GM18907 (cell line): ENCODE results near the gene FAM221A.
"Not testable (repeated sequence)": the region's sequence is repeated elsewhere in the genome, so short reads cannot be mapped to it uniquely, and the experiment has no call there.

Experiments used
- ATAC-seq: cut with Tn5 transposase; IDR thresholded peaks from one replicate; pipeline ENCODE4 v1.9.1; 2021; ENCODE audit warnings: mild to moderate bottlenecking, moderate library complexity; ENCODE audit not compliant: unreplicated experiment

The FAM221A gene, protein sequence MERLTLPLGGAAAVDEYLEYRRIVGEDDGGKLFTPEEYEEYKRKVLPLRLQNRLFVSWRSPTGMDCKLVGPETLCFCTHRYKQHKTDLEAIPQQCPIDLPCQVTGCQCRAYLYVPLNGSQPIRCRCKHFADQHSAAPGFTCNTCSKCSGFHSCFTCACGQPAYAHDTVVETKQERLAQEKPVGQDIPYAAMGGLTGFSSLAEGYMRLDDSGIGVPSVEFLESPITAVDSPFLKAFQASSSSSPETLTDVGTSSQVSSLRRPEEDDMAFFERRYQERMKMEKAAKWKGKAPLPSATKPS

DNA sequence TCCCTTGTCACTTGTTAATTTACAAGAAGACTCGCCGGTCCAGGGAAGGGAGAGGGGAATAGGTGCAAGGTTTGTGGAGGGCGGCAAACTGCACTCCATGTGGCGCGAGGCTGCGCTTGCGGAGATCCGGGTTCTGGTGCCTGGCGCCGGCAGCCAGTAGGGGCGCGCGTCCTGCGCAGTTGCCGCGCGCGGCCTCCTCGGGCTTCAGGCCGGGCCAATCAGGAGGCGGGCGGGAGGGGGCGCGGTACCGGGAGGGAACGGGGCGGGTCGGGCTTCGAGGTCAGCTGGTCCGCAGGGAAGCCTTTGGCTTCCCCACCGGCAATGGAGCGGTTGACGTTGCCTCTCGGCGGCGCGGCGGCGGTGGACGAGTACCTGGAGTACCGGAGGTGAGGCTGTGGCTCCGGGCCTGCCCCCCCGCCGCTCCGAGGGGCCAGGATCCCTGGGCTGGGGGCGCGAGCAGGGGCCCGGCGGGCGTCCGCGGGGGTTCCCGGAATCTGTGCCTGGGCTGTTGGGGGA, at the start of gene FAM221A:
FAM221A (plus strand) TSS at position 302 of the 516 bp plus-strand sequence; CDS start at position 322, 20 bp downstream.
- ATAC-seq: peak; percentile 94

DNA sequence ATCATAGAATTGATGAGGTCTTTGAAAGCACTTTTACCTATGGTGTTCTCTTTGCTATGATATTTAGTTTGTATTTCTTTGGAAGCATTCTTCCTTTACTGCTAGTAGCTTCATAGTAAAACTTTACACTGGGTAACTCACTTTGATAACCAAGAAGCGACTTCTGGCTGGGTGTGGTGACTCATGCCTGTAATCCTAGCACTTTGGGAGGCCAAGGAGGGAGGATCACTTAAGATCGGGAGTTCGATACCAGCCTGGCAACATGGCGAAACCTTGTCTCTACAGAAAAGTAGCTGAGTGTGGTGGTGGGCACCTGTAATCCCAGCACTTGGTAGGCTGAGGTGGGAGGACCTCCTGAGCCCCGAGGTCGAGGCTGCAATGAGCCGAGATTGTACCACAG, 46.6 kb upstream of the FAM221A start:
- no peak for ATAC-seq

DNA sequence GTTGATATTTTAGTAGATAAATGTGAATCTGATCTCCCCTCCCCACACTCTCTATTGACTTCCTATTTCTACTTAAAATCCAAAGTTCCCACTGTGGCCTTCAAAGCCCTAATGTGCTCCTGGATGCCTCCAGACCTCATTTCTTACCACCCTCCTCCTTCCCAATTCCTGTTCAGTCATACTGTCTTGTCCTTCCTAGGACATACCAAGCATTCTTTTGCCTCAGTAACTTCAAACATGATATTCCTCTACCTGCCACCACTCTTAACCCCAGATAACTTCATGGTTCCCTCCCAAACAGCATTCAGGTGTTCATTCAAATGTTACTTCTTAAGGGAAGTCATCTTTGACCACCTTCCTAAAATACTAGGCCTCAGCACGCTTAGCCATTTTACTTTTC, 34.2 kb upstream of the FAM221A start:
- ATAC-seq: no peak

- ATAC-seq: no peak
Measured at GRCh38 chr7:23653942-23654341, 26.1 kb upstream of the FAM221A start.

- ATAC-seq: no peak
Measured at GRCh38 chr7:23654508-23654907, 25.5 kb upstream of the FAM221A start.

- no peak for ATAC-seq
Measured at GRCh38 chr7:23655433-23655832, 24.6 kb upstream of the FAM221A start.

DNA sequence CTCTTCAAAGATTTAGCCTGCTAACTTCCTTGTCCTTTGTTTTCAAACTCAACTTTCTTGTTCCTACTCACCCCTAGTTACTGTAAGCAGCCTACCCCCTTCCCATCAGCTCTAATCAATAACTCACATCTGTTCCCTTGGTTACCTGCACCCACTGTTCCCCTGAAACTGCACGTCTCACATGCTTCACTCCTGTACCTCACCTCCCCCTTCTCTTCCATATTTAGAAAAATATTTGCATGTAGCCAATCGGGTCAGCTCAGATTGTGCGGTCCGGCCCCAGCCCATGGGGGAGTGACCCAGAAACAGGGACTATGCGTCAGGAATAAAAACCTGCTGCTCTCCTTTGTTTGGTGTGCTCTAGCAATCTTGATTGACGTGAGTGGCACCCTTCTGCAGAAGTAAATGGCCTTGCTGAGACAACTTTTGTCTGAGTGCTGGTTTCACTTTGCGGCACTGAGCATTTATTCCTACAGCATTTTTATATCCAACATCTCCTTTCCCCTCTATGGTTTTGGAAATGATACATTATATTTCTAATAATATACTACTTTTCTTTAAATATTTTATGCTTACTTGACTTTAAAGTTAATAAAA, 21.1 kb upstream of the FAM221A start:
- no peak for ATAC-seq

DNA sequence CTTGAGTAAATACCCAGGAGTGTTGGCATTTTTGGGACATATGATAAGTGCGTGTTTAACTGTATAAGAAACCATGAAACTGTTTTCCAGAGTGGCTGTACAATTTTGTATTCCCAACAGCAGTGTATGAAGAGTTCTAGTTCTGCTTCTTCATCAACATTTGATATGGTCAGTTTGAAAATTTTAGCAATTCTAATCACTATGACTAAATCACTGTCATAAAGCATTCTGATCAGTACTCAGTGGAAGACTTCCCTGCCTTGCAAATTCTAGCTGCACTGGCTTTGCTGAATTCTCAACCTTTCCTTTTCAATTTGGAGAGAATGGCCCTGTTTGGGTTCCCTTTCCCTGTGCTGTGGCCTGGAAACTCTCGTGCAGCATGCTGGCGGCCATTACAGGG, 18.6 kb upstream of the FAM221A start:
- no peak for ATAC-seq

DNA sequence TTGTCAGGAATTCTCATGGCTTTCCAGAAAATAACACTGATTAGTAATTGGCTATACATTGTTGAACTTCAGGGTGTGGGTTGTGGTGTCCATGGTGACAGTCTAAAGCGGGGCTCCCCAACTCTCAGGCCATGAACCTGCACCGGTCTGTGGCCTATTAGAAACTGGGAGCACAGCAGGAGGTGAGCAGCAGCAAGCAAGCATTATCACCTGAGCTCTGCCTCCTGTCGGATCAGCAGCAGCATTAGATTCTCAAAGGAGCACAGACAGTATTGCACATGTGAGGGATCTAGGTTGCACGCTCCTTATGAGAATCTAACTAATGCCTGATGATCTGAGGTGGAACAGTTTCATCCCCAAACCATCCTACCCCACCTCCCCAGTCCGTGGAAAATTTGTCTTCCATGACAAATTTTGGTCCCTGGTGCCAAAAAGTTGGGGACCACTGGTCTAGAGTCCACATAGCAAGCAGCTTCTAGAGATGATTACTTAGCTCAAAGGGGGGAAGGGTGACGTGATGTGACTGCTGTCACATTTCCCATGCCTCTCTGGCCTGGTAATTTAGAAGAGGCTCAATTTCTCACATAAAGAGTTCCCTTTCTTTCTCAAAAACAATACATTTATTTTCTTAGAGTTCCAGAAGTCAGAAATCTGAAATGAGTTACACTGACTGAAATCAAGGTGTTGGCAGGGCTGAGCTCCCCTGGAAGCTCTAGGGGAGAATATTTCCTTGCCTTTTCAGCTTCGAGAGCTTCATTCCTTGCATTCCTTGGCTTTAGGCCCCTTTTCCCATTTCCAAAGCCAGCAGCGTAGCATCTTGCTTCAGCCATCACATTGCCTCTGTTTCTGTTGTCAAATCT, 17.6 kb upstream of the FAM221A start:
- no peak for ATAC-seq

- no peak for ATAC-seq
Measured at GRCh38 chr7:23662984-23663313, 17.1 kb upstream of the FAM221A start.

DNA sequence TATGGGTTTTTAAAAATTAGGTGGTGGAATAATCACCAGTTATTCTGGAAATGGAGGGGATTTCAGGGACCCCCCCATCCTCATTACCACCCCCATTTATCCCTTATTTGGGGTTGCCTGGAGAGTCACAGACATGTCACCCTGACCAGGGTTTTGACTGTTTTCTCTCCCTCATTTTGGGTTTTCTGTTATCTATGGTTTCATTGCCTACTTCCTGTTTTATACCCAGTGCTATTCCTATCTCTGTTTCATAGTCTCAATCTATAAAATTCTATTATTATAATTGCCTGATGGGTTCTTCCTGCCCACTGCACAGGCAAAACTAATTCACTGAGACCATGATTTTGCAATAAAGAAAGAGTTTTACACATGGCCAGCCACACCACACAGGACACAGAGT, 15.9 kb upstream of the FAM221A start:
- ATAC-seq: no peak

GRCh38 chr7:23672033-23672432, 8.0 kb upstream of the FAM221A start:
- ATAC-seq: no peak

- peak; percentile 48 for ATAC-seq
Measured at GRCh38 chr7:23680414-23681405, 711 bp downstream of the FAM221A start.

- not testable (repeated sequence) for ATAC-seq
Measured at GRCh38 chr7:23684041-23684440, 4.0 kb downstream of the FAM221A start.

- ATAC-seq: no peak
Measured at GRCh38 chr7:23685731-23686130, 5.7 kb downstream of the FAM221A start.

- no peak for ATAC-seq
Measured at GRCh38 chr7:23687011-23687410, 7.0 kb downstream of the FAM221A start.

DNA sequence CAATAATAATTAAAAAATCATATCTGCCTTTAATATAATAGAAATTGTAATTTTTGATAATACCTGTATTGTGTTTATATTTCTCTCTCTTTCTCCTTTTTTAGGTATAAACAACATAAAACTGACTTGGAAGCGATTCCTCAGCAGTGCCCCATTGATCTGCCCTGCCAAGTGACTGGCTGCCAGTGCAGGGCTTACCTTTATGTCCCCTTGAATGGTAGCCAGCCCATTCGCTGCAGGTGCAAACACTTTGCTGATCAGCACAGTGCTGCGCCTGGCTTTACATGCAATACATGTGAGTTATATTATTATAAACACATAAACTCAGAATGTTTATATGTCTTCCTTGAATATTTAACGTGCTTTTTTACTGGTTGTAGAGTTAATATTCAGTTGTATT, 9.2 kb downstream of the FAM221A start:
- no peak for ATAC-seq

DNA sequence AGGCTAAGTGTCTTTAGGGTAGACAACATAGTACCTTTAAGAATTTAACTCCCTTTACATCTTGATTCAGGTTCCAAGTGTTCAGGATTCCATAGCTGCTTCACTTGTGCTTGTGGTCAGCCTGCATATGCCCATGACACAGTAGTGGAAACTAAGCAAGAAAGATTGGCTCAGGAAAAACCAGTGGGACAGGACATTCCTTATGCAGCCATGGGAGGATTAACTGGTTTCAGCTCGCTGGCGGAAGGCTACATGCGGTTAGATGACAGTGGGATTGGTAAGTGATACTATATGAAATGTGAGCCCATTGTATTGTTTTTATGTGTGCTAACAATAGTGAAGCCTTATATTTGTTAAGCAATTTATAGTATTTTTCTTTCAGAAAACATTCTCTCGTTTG, 11.3 kb downstream of the FAM221A start:
- no peak for ATAC-seq

DNA sequence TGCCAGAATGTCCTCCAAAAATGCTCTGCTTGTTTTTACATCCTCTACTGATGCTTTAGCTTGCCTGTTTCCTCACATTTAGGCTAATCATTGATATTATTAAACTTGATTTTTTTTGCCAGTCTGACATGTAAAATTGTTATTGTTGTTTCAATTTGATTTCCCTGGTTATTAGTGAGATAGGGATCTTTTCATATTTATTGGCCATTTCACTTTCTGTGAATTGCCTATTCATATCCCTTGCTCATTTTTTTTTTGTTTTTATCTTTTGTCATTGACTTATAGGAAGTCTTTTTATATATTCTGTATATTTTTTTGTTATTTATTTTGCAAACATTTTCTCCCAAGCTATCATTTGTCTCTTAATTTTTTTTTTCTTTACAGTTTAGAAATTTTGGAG, 13.2 kb downstream of the FAM221A start:
- no peak for ATAC-seq

- no peak for ATAC-seq
Measured at GRCh38 chr7:23696916-23697441, 17.0 kb downstream of the FAM221A start.
